WTC11 (cell line): Measurements from ENCODE around the gene EMX1.

Source experiments
- AFF4 ChIP-seq: sonication (generic); formaldehyde crosslinking; IDR thresholded peaks from 2 replicates; pipeline ENCODE4 v1.8.1; 2023; ENCODE audit warnings: mild to moderate bottlenecking, missing genetic modification reagents, borderline replicate concordance
- ATF1 ChIP-seq: sonication (generic); formaldehyde crosslinking; IDR thresholded peaks from 2 replicates; pipeline ENCODE4 v1.8.1; 2023; ENCODE audit warnings: mild to moderate bottlenecking, moderate library complexity, missing genetic modification reagents
- ATF2 ChIP-seq: sonication (generic); formaldehyde crosslinking; IDR thresholded peaks from 2 replicates; pipeline ENCODE4 v1.8.1; 2022; ENCODE audit warnings: low read depth, missing genetic modification reagents, borderline replicate concordance
- CREM ChIP-seq: sonication (generic); formaldehyde crosslinking; IDR thresholded peaks from 2 replicates; pipeline ENCODE4 v1.8.1; 2022; ENCODE audit warnings: mild to moderate bottlenecking, missing genetic modification reagents, moderate library complexity
- CTCF ChIP-seq: fragments of 200-600 bp; IDR thresholded peaks from 2 replicates; pipeline ENCODE4 v1.8.0; 2022; ENCODE audit warnings: antibody characterized with exemption
- ESRRA ChIP-seq: sonication (generic); formaldehyde crosslinking; IDR thresholded peaks from 2 replicates; pipeline ENCODE4 v1.8.1; 2022; ENCODE audit warnings: mild to moderate bottlenecking, missing genetic modification reagents, borderline replicate concordance
- FOXJ3 ChIP-seq: sonication (generic); formaldehyde crosslinking; IDR thresholded peaks from 2 replicates; pipeline ENCODE4 v1.9.0; 2021; ENCODE audit warnings: missing genetic modification reagents, mild to moderate bottlenecking, borderline replicate concordance
- FOXP1 ChIP-seq: sonication (generic); formaldehyde crosslinking; IDR thresholded peaks from 2 replicates; pipeline ENCODE4 v1.8.0; 2022; ENCODE audit warnings: missing genetic modification reagents, mild to moderate bottlenecking, moderate library complexity, borderline replicate concordance
- GABPB1 ChIP-seq: sonication (generic); formaldehyde crosslinking; IDR thresholded peaks from 2 replicates; pipeline ENCODE4 v1.8.1; 2023; ENCODE audit warnings: mild to moderate bottlenecking, missing genetic modification reagents
- IRF1 ChIP-seq: sonication (generic); formaldehyde crosslinking; IDR thresholded peaks from 2 replicates; pipeline ENCODE4 v1.8.0; 2023; ENCODE audit warnings: missing genetic modification reagents
- TEAD1 ChIP-seq: sonication (generic); formaldehyde crosslinking; IDR thresholded peaks from 2 replicates; pipeline ENCODE4 v1.8.0; 2022; ENCODE audit warnings: mild to moderate bottlenecking, missing genetic modification reagents
- USF2 ChIP-seq: sonication (generic); formaldehyde crosslinking; IDR thresholded peaks from 2 replicates; pipeline ENCODE4 v1.8.1; 2023; ENCODE audit warnings: mild to moderate bottlenecking, missing genetic modification reagents, moderate library complexity
- ZBTB43 ChIP-seq: sonication (generic); formaldehyde crosslinking; IDR thresholded peaks from 2 replicates; pipeline ENCODE4 v1.8.1; 2023; ENCODE audit warnings: mild to moderate bottlenecking, missing genetic modification reagents

GRCh38 chr2:72955228-72956049, 38.1 kb downstream of the EMX1 start:
- TF ChIP-seq GABPB1 (no peak), CTCF (no peak), FOXJ3 (no peak), TEAD1 (CRISPR knock-in tag) (no peak), USF2 (CRISPR knock-in tag) (no peak), ESRRA (no peak), ATF2 (CRISPR knock-in tag) (no peak), AFF4 (no peak), ZBTB43 (CRISPR knock-in tag) (no peak), IRF1 (CRISPR knock-in tag) (no peak), ATF1 (CRISPR knock-in tag) (no peak), FOXP1 (no peak), CREM (no peak)
